ENCODE results near the gene TMEM169.

TMEM169 gene

DNA sequence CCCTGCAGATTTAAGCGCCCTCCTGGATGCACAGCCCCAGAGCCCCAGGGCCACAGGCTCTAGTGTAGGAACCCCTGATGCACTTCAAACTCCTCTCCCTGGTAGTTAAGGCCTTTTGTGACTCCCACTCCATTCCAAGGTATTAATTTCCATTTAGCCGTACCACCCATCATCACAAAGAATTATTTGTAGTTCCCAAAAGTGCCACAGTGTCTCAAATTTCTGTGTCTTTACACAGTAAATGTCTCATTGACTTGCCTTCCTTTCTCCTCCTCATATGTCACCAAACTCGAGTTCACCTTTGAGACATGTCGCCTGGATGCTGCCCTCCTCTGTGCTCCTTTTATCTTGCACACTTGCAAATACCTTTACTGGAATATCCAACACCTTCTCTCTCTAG is 26.0 kb upstream of the TMEM169 start:
- Histone ChIP-seq H2AFZ (ENCODE audit: low read length) (no peak overlapping the region), H3K4ac (ENCODE audit: low read length) (no peak overlapping the region), H3K14ac (ENCODE audit: low read length) (no peak overlapping the region), H3K79me1 (ENCODE audit: low read depth, low read length) (no peaks in the 10 kb centered on the region), H2BK15ac (ENCODE audit: low read length) (no peak overlapping the region), H3K23ac (ENCODE audit: low read depth, low read length, poor library complexity) (no peak overlapping the region), H3K9me3 (replicated peaks in 1 of 2; ENCODE audit: control insufficient read depth in 2 of 2, insufficient read depth in 1 of 2, low read depth in 1 of 2, low read length in 2 of 2) (peaks cover 0 to 7% of the 10 kb centered on the region in 2 donors), H4K91ac (ENCODE audit: low read depth, low read length, poor library complexity) (no peak overlapping the region), H2BK12ac (ENCODE audit: low read length) (no peak overlapping the region), H3K36me3 (replicated peaks in 1 of 2; ENCODE audit: control insufficient read depth in 2 of 2, insufficient read depth in 2 of 2, low read length in 2 of 2) (peaks cover 3 to 15% of the 10 kb centered on the region in 2 donors), H3K18ac (ENCODE audit: low read length) (no peak overlapping the region), H3K9ac (ENCODE audit: low read depth, low read length, poor library complexity) (no peak overlapping the region), H3K4me1 (ENCODE audit: control insufficient read depth in 2 of 2, insufficient read depth in 1 of 2, low read depth in 1 of 2, low read length in 2 of 2) (no peaks in the 10 kb centered on the region), H2BK120ac (ENCODE audit: low read depth, low read length) (no peak overlapping the region), H3K27ac (replicated peaks; ENCODE audit: low read length) (no peak overlapping the region), H2BK5ac (ENCODE audit: low read length) (no peak overlapping the region), H4K8ac (ENCODE audit: low read depth, low read length) (no peak overlapping the region), H3K4me2 (ENCODE audit: insufficient read depth, low read length, poor library complexity, severe bottlenecking) (no peak overlapping the region), H3K4me3 (ENCODE audit: low read length in 2 of 2) (no peak overlapping the region), H2AK5ac (ENCODE audit: low read depth, low read length) (no peak overlapping the region), H3K27me3 (ENCODE audit: control insufficient read depth in 3 of 3, insufficient read depth in 3 of 3, low read depth in 1 of 3, low read length in 3 of 3) (no peaks in the 10 kb centered on the region)
- no CpG with 5 or more reads among the region's 4 CpGs for WGBS, 2 donors (ENCODE audit: extremely low coverage in 2 of 2, insufficient read length in 2 of 2, insufficient replicate concordance in 1 of 2)
- DNase-seq (ENCODE audit: low spot score): no peak

GRCh38 chr2:216056739-216057138 is 25.0 kb upstream of the TMEM169 start:
- H3K79me1 ChIP-seq (ENCODE audit: low read depth, low read length): no peaks in the 10 kb centered on the region
- WGBS, 2 donors (ENCODE audit: extremely low coverage in 2 of 2, insufficient read length in 2 of 2, insufficient replicate concordance in 1 of 2): no CpG with 5 or more reads among the region's 3 CpGs
- no peak overlapping the region for H3K18ac ChIP-seq (ENCODE audit: low read length)
- H2BK120ac ChIP-seq (ENCODE audit: low read depth, low read length): no peak overlapping the region
- DNase-seq (ENCODE audit: low spot score): no peak
- no peak overlapping the region for H3K14ac ChIP-seq (ENCODE audit: low read length)
- no peak overlapping the region for H2BK12ac ChIP-seq (ENCODE audit: low read length)
- no peaks in the 10 kb centered on the region for H3K27me3 ChIP-seq (ENCODE audit: control insufficient read depth in 3 of 3, insufficient read depth in 3 of 3, low read depth in 1 of 3, low read length in 3 of 3)
- H2BK5ac ChIP-seq (ENCODE audit: low read length): no peak overlapping the region
- H4K8ac ChIP-seq (ENCODE audit: low read depth, low read length): no peak overlapping the region
- no peak overlapping the region for H2AK5ac ChIP-seq (ENCODE audit: low read depth, low read length)
- H2AFZ ChIP-seq (ENCODE audit: low read length): no peak overlapping the region
- peaks cover 3 to 20% of the 10 kb centered on the region in 2 donors for H3K36me3 ChIP-seq (replicated peaks in 1 of 2; ENCODE audit: control insufficient read depth in 2 of 2, insufficient read depth in 2 of 2, low read length in 2 of 2)
- no peak overlapping the region for H3K4me2 ChIP-seq (ENCODE audit: insufficient read depth, low read length, poor library complexity, severe bottlenecking)
- H3K4me3 ChIP-seq (ENCODE audit: low read length in 2 of 2): no peak overlapping the region
- no peak overlapping the region for H2BK15ac ChIP-seq (ENCODE audit: low read length)
- H3K27ac ChIP-seq (replicated peaks; ENCODE audit: low read length): no peak overlapping the region
- no peak overlapping the region for H3K4ac ChIP-seq (ENCODE audit: low read length)
- no peaks in the 10 kb centered on the region for H3K4me1 ChIP-seq (ENCODE audit: control insufficient read depth in 2 of 2, insufficient read depth in 1 of 2, low read depth in 1 of 2, low read length in 2 of 2)
- no peak overlapping the region for H3K9ac ChIP-seq (ENCODE audit: low read depth, low read length, poor library complexity)
- no peak overlapping the region for H4K91ac ChIP-seq (ENCODE audit: low read depth, low read length, poor library complexity)
- H3K23ac ChIP-seq (ENCODE audit: low read depth, low read length, poor library complexity): no peak overlapping the region
- peaks cover 0 to 7% of the 10 kb centered on the region in 2 donors for H3K9me3 ChIP-seq (replicated peaks in 1 of 2; ENCODE audit: control insufficient read depth in 2 of 2, insufficient read depth in 1 of 2, low read depth in 1 of 2, low read length in 2 of 2)

DNA sequence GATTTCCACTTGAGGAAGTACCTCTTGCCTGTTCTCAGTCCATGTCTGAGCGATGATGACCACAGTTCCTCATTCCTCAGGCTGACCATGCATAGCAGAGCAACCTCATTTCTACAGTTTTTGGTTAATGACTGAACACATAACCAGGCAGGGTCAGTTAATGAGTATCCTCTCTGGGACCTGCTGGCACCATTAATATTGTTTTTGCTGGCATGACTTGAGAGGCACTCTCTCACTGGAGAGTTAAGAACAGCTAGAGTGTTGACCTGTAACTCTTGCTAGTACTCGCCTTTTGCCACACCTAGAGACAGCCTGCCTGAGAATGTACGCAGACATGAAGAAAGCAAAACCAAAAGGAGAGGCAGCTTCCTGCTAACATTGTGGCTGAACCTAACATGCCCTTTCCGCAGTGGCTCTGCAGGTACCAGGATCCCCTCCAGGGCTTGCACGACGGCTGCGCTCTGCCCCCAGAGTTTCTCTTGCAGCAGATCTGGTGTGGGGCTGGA is 24.0 kb upstream of the TMEM169 start:
- Histone ChIP-seq H3K4me3 (ENCODE audit: low read length in 2 of 2) (no peak overlapping the region), H2BK12ac (ENCODE audit: low read length) (no peak overlapping the region), H4K91ac (ENCODE audit: low read depth, low read length, poor library complexity) (no peak overlapping the region), H3K4me2 (ENCODE audit: insufficient read depth, low read length, poor library complexity, severe bottlenecking) (no peak overlapping the region), H3K27me3 (ENCODE audit: control insufficient read depth in 3 of 3, insufficient read depth in 3 of 3, low read depth in 1 of 3, low read length in 3 of 3) (no peaks in the 10 kb centered on the region), H3K27ac (replicated peaks; ENCODE audit: low read length) (no peak overlapping the region), H2BK15ac (ENCODE audit: low read length) (no peak overlapping the region), H3K36me3 (replicated peaks in 1 of 2; ENCODE audit: control insufficient read depth in 2 of 2, insufficient read depth in 2 of 2, low read length in 2 of 2) (peaks cover 3 to 22% of the 10 kb centered on the region in 2 donors), H2AFZ (ENCODE audit: low read length) (no peak overlapping the region), H2BK5ac (ENCODE audit: low read length) (no peak overlapping the region), H4K8ac (ENCODE audit: low read depth, low read length) (no peak overlapping the region), H2BK120ac (ENCODE audit: low read depth, low read length) (no peak overlapping the region), H3K14ac (ENCODE audit: low read length) (no peak overlapping the region), H3K79me1 (ENCODE audit: low read depth, low read length) (no peaks in the 10 kb centered on the region), H3K4me1 (ENCODE audit: control insufficient read depth in 2 of 2, insufficient read depth in 1 of 2, low read depth in 1 of 2, low read length in 2 of 2) (no peaks in the 10 kb centered on the region), H3K18ac (ENCODE audit: low read length) (no peak overlapping the region), H3K4ac (ENCODE audit: low read length) (no peak overlapping the region), H3K9me3 (replicated peaks in 1 of 2; ENCODE audit: control insufficient read depth in 2 of 2, insufficient read depth in 1 of 2, low read depth in 1 of 2, low read length in 2 of 2) (peaks cover 0 to 7% of the 10 kb centered on the region in 2 donors), H2AK5ac (ENCODE audit: low read depth, low read length) (no peak overlapping the region), H3K23ac (ENCODE audit: low read depth, low read length, poor library complexity) (no peak overlapping the region), H3K9ac (ENCODE audit: low read depth, low read length, poor library complexity) (no peak overlapping the region)
- no CpG with 5 or more reads among the region's 7 CpGs for WGBS, 2 donors (ENCODE audit: extremely low coverage in 2 of 2, insufficient read length in 2 of 2, insufficient replicate concordance in 1 of 2)
- DNase-seq (ENCODE audit: low spot score): no peak

DNA sequence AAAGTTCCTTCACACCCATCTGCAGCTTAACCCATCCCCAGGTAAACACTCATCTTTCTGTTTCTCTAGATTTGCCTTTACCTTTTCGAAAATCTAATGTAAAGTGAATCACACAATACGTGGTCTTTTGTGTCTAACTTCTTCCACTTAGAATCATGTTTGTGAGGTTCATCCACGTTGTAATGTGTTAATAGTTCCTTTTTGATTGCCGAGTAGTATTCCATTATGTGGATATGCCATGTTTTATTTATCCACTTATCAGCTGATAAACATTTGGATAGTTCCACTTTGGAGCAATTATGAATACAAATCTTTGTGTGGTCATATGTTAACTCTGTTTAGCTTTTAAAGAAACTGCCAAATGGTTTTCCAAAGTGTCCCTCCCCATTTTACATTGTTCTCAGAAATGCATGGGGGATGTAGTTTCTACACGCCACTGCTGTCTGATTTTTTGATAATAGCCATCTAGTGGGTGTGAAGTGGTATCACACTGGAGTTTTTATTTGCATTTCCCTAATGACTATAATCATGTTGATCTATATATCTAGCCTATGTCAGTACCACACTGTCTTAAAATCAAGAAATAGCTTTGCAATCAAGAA is 22.4 kb upstream of the TMEM169 start:
- no peaks in the 10 kb centered on the region for H3K27me3 ChIP-seq (ENCODE audit: control insufficient read depth in 3 of 3, insufficient read depth in 3 of 3, low read depth in 1 of 3, low read length in 3 of 3)
- no peak overlapping the region for H2AFZ ChIP-seq (ENCODE audit: low read length)
- no peak overlapping the region for H2AK5ac ChIP-seq (ENCODE audit: low read depth, low read length)
- no peak overlapping the region for H3K9ac ChIP-seq (ENCODE audit: low read depth, low read length, poor library complexity)
- H3K27ac ChIP-seq (replicated peaks; ENCODE audit: low read length): no peak overlapping the region
- no peak overlapping the region for H3K14ac ChIP-seq (ENCODE audit: low read length)
- peaks cover 0 to 7% of the 10 kb centered on the region in 2 donors for H3K9me3 ChIP-seq (replicated peaks in 1 of 2; ENCODE audit: control insufficient read depth in 2 of 2, insufficient read depth in 1 of 2, low read depth in 1 of 2, low read length in 2 of 2)
- no peak overlapping the region for H2BK5ac ChIP-seq (ENCODE audit: low read length)
- no CpG with 5 or more reads among the region's 5 CpGs for WGBS, 2 donors (ENCODE audit: extremely low coverage in 2 of 2, insufficient read length in 2 of 2, insufficient replicate concordance in 1 of 2)
- H3K4me2 ChIP-seq (ENCODE audit: insufficient read depth, low read length, poor library complexity, severe bottlenecking): no peak overlapping the region
- H3K79me1 ChIP-seq (ENCODE audit: low read depth, low read length): no peaks in the 10 kb centered on the region
- peaks cover 6 to 27% of the 10 kb centered on the region in 2 donors for H3K36me3 ChIP-seq (replicated peaks in 1 of 2; ENCODE audit: control insufficient read depth in 2 of 2, insufficient read depth in 2 of 2, low read length in 2 of 2)
- no peak overlapping the region for H3K23ac ChIP-seq (ENCODE audit: low read depth, low read length, poor library complexity)
- H2BK15ac ChIP-seq (ENCODE audit: low read length): no peak overlapping the region
- no peak overlapping the region for H2BK12ac ChIP-seq (ENCODE audit: low read length)
- DNase-seq (ENCODE audit: low spot score): no peak
- no peak overlapping the region for H3K4ac ChIP-seq (ENCODE audit: low read length)
- no peak overlapping the region for H3K18ac ChIP-seq (ENCODE audit: low read length)
- H3K4me1 ChIP-seq (ENCODE audit: control insufficient read depth in 2 of 2, insufficient read depth in 1 of 2, low read depth in 1 of 2, low read length in 2 of 2): no peaks in the 10 kb centered on the region
- no peak overlapping the region for H3K4me3 ChIP-seq (ENCODE audit: low read length in 2 of 2)
- H2BK120ac ChIP-seq (ENCODE audit: low read depth, low read length): no peak overlapping the region
- H4K91ac ChIP-seq (ENCODE audit: low read depth, low read length, poor library complexity): no peak overlapping the region
- no peak overlapping the region for H4K8ac ChIP-seq (ENCODE audit: low read depth, low read length)

Data from neuronal stem cell (in vitro differentiated cells).